Uterus (tissue), 2 donors: ENCODE data around the gene SLC9A5.

Experiments used
- CTCF ChIP-seq, 4 experiments: fragments of 200-600 bp in 2 of 4; fragments of 450-650 bp in 2 of 4; sonication (generic) in 2 of 4; IDR thresholded peaks; one replicate each; pipeline ENCODE4 v1.5.1; 2016 to 2019; ENCODE audit warnings: antibody characterized with exemption in 4 of 4, mild to moderate bottlenecking in 2 of 4, moderate library complexity in 1 of 4
- POLR2A ChIP-seq, 2 donors: fragments of 450-650 bp; IDR thresholded peaks; one replicate each; pipeline ENCODE4 v1.6.1; 2016; ENCODE audit warnings: antibody characterized with exemption in 2 of 2, mild to moderate bottlenecking in 1 of 2, moderate library complexity in 1 of 2

GRCh38 chr16:67216612-67217490, 31.9 kb upstream of the SLC9A5 start:
- TF ChIP-seq CTCF (IDR thresholded peaks at IDR 0.05) (no peak), POLR2A (IDR thresholded peaks at IDR 0.05) (no peak)
